NCI-H524 (cell line): ENCODE results near the gene CASP5.
"Not testable (repeated sequence)": the region's sequence is repeated elsewhere in the genome, so short reads cannot be mapped to it uniquely, and the experiment has no call there.

Source experiments
- DNase-seq, 2 experiments: peaks; one replicate each; lab custom pipeline; 2025; lab: John Stamatoyannopoulos, UW

Gene CASP5

DNA sequence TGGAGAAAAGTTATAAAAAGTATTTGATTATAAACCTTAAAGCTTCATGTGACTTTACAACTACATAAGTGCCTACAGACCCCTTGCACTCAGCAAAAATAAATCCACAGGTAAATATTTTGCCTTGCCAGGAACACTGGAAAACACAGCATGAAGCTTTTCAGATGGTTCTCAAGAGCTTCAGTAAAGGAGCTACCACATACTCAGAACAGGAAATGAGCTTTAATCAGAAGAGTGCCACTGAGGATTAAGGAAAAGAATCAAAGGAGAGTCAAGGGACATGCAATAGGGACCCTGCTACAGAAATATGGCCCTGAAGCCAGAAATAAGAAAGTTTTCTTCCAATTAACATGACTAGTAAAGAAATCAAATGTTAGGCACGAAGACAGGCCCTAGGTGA lies 10.8 kb upstream of the CASP5 start:
- DNase-seq: no peak

DNA sequence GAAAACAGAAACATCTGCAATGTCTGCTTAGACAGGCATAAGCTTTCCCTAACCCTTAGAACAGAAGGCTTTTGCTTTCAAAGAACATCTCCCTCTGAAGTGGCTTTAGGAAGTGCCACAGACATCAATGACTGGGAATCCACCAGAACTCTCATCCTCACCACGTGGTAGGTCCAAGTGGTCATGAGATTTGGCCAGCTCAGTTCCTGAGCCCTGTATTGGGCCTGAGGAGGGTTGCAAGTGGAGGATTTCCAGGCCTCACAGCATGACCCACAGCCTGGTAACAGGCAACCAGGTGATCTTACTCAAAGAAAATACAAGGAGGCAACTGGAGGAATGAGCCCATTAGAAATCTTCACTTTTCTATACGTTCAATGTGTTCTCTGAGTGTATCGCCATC lies 10.4 kb upstream of the CASP5 start:
- DNase-seq: no peak

DNA sequence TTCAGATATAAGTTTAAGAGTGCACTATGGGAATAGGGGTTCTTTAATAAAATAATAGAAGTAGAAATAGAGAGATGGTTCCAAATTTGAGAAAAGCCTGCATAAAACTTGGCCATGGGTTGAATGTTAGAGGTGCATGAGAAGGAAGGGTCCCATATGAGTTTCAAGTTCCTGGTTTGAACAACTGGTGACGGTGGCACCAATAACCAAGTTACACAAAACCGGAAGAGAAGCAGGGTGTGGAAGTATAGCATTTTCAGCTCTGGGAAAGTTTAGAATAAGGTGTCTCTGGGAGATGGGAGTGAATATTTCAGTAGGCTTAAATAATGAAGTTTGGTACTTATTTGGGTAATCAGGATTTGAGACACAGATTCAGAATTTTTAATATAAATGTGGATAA lies 9.5 kb upstream of the CASP5 start:
- no peak for DNase-seq

DNA sequence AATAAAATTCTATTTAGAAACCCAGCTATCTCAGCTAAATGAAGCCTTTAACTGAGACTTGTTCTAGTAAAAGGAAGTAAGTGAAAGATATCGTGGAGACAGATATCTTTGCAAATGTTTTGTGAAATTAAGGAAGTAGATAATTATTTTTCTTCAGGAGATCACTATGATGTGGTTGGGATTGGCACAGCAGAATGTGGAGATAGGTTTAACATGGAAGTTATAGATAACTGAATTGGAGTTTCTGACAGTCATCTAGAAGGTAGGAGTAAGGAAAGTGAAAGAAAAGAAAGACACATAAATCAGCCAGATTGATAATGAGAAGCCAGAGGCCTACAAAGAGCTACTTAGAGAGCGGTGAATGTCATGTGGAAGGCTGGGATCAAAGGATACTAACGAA lies 4.7 kb upstream of the CASP5 start:
- no peak for DNase-seq

DNA sequence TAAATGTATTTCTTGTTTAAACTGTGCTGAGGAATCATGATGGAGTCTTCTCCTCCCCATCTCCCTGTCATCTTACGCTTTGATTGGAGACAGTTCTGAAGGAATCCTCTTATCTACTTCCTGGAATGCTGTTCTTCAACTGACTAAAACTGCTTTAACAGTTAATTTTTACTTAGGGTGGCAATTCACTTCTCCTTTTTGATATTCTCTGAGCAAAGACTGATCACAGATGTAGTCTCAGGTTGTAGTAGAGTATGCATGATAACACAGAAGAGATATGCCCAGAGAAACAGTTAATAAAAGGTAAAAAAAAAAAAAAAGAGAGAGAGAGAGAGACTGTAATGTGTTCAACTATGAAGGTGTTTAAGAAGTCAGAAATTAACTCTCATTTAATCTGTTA lies 1.4 kb upstream of the CASP5 start:
- DNase-seq: no peak

- no peak for DNase-seq
Measured at GRCh38 chr11:105022527-105022926, 441 bp downstream of the CASP5 start.

DNA sequence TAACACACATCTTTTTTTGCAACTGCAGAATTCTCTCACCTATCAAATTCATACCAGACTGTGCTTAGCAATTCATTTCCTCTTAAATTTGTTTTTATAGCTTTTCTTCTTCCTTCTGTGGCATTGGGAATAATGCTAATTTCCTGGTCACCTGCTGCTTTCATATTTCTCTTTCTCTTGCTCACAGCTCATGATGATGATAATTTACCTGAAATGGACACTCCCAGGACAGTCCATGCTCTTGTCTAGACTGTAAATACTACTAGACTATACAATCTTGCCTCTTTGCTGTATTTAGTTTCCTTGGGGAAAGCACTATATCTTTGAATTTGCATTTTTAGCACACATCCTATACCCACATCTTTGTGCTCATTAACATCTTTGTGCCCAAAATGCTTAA lies 15.5 kb downstream of the CASP5 start:
- DNase-seq: no peak

GRCh38 chr11:105005451-105005845 lies 17.5 kb downstream of the CASP5 start:
- no peak for DNase-seq

- DNase-seq: no peak
Measured at GRCh38 chr11:105004021-105004420, 18.9 kb downstream of the CASP5 start.

GRCh38 chr11:105003151-105003550 lies 19.8 kb downstream of the CASP5 start:
- no peak for DNase-seq

DNA sequence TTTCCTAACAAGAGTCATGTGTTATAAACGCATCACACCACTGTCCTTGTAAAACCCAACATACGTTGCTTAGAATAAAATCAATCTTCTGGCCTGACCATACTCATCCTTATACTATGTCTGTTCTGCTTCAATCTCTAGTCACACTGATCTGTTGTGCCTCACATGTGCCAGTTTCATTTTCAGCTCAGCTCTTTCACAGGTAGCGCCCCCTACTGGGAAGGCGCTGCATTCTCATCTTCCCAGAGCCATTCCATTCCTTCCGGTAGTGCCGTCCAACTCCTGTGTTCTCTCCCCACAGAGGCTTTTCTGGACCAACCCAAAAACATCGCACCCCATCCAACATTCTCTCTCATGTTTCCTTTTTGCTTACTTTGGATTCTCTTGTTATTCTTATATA lies 22.2 kb downstream of the CASP5 start:
- peak in 1 of 2 experiments; percentile 8 for DNase-seq

- DNase-seq: peak in 1 of 2 experiments; percentile 6
Measured at GRCh38 chr11:105000167-105000566, 22.8 kb downstream of the CASP5 start.

- DNase-seq: no peak
Measured at GRCh38 chr11:104999721-105000120, 23.2 kb downstream of the CASP5 start.

DNA sequence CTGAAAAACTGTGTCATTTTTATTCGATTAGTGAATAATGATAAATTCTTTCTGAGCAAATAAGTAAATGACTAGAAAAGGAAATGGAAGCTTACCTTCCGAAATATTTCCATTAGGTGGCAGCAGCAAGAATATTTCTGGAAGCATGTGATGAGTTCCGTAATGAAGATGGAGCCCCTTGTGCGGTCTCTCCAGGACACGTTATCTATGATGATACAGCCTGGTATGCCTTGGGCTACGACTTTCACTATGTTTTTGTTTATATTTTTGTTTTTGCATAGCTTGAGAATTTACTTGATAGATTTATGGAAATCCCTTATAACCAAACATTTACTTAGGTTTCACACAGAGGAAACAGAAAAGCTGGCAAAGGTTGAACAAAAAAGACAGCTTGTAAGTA lies 25.7 kb downstream of the CASP5 start:
- DNase-seq: no peak

DNA sequence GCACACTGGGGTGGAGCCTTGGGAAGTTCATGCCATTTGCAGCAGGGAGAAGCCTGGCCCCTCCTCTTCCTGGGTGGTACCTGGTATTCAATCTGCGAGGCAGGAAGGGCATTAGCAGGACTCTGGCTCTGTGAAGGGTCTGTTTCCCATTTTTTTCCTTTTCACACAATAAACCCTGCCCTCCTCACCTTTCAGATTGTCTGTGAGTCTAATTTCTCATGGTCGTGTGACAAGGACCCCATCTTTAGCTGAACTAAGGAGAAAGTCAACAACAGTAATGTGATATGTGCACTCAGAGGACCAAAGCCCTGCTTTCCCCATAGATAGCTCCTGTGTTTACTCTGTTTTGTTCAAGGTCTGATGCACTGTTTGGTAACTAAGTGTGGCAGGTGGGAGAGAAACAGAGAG lies 28.0 kb downstream of the CASP5 start:
- DNase-seq: no peak

- no peak for DNase-seq
Measured at GRCh38 chr11:104992781-104993180, 30.2 kb downstream of the CASP5 start.

- DNase-seq: no peak
Measured at GRCh38 chr11:104991994-104992393, 31.0 kb downstream of the CASP5 start.

DNA sequence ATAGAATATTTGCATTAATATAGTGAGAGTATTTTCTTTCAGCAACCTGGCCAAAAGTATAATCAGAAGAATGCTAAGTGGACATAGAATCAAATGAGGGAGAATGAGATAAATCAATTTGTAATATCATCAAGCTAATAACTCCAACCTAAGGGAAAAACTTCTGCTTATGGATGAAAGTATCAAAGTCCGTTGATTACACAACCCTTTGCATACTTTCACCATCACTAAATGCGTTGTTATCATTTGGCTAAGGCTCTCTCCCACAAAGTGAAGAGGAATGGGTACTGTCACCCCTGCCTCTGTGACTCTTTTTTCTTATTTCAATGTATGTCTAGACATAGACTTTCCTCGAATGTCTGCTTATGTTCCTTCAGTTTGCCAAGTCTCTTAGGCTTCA lies 38.2 kb downstream of the CASP5 start:
- no peak for DNase-seq

GRCh38 chr11:104979839-104980238 lies 43.1 kb downstream of the CASP5 start:
- no peak for DNase-seq

DNA sequence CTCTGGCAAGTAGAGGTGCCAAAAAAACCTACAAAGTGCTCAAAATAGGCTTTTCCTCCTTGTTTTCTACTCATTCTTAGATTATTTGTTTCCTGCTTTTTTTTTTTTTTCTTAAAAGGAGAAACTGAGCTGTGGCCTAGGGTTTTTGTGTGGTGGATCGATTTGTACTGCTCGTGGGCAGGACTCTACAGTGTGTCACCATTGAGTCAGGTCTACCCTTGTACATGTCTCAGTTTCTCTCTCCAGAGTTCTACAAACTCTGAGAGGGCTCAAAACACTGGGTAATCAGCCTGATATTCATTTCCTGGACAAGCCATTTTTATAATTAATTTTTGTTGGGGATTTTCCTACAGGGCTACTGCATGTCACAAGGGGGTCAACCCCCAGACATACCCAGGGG lies 49.4 kb downstream of the CASP5 start:
- no peak for DNase-seq

GRCh38 chr11:104972924-104973323 lies 50.0 kb downstream of the CASP5 start:
- not testable (repeated sequence) for DNase-seq

DNA sequence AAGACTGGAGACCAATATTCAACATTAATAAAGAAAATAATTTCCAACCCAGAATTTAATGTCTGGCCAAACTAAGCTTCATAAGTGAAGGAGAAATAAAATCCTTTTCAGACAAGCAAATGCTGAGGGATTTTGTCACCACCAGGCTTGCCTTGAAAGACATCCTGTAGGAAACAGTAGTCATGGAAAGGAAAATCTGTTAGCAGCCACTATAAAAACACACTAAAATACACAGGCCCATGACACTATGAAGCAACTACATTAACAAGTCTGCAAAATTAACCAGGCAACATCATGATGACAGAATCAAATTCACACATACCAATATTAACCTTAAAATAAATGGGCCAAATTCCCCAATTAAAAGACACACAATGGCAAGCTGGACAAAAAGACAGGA lies 52.2 kb downstream of the CASP5 start:
- DNase-seq: no peak

DNA sequence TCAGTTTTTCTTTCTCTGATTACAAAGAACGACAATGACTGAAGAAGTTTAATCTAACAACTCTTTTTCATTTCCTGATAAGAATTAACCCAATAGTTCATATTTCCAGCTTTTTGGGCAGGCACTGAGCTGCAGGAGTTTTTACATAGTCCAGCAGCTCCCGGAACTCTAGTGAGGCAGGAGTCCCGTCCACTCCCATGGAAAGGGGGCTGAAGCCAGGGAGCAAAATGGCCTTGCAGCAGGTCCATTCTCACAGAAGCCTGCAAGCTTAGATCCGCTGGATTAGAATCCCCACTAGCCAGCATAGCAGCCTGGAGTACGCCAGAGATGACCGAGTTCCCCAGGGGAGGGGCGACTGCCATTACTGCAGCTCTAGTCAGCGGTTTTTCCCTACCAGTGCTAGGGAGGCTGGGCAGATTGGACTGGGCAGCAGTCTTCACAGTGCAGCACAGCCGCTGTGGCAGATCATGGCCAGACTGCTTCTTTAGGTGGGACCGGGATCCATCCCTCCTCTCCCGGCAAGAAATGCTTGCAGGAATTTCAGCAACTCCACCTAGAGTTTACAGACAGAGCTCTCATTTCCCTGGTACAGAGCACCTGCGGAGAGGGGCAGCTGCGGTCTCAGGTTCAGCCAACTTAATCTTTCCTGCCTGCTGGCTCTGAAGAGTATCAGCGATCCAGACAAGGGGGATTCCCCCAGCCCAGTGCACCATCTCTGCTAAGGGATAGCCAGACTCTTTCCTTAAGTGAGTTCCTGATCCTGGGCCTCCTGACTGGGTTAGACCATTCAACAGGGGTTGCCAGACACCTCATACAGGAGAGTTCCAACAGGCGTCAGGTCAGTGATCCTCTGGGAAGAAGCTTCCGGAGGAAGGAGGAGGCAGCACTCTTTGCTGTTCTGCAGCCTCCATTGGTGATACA lies 53.9 kb downstream of the CASP5 start:
- peak; percentile 15 to 44 for DNase-seq

GRCh38 chr11:104968355-104968855 lies 54.6 kb downstream of the CASP5 start, which contains the start of gene CASP4:
Gene CASP4 (minus strand): TSS chr11:104968574. CDS start chr11:104968525, 49 bp downstream.
- no peak for DNase-seq
